HCT116 (cell line): ENCODE results near the gene WASL. TPM values are rescaled to one million over a fixed set of nuclear protein-coding genes. Genes with fewer than 3 reads are reported as not detected.
A peak's percentile ranks its signal among the peaks of the same experiment; 100 is the strongest.

Experiments
- ATAC-seq: fragments of 200-7000 bp; cut with Tn5 transposase; 2 replicates; pipeline ENCODE4 v1.9.1; 2020; ENCODE audit warnings: mild to moderate bottlenecking, moderate library complexity
- BruUV-seq: library from RNA; stranded (reverse); fragments of 400-500 nt; replicated peaks from 2 replicates; lab custom pipeline; 2021; lab: Mats Ljungman, UMichigan
- CTCF ChIA-PET: fragments of 300-600 bp; sonication (Branson Sonifier 250); formaldehyde crosslinking; loops from one replicate; lab custom pipeline; 2021; ENCODE audit warnings: antibody characterized with exemption; lab: Charles Lee
- POLR2A ChIA-PET: fragments of 300-600, 350-600 bp; sonication (Branson Sonifier 250); formaldehyde crosslinking; loops from one replicate; lab custom pipeline; 2021; ENCODE audit warnings: antibody characterized with exemption; lab: Charles Lee
- RAD21 ChIA-PET, 2 experiments: fragments of 300-600 bp; sonication (Branson Sonifier 250); formaldehyde crosslinking; loops; one replicate each; lab custom pipeline; 2023; ENCODE audit warnings: low total read pairs in 2 of 2; ENCODE audit not compliant: uncharacterized antibody in 2 of 2, unreplicated experiment in 2 of 2, low non-redundant PET in 1 of 2; lab: Charles Lee
- DNase-seq: peaks from one replicate; pipeline ENCODE4 v3.0.0-alpha.2; 2010; ENCODE audit warnings: low read depth, low spot score
- H2AFZ ChIP-seq: fragments of 200-600 bp; shearing (Covaris generic), sonication (generic); 2 replicates; pipeline ENCODE4 v1.6.1; 2017; ENCODE audit warnings: low read depth, mixed run types, mixed read lengths, antibody characterized with exemption, low read length; ENCODE audit not compliant: poor library complexity, severe bottlenecking
- H3K27ac ChIP-seq: 2 replicates; pipeline ENCODE4 v1.5.1; 2012; ENCODE audit warnings: low read depth, low read length
- H3K27me3 ChIP-seq: fragments of 200-600 bp; sonication (generic); 2 replicates; pipeline ENCODE4 v1.6.1; 2016; ENCODE audit warnings: mixed run types, low read length, mixed read lengths; ENCODE audit not compliant: insufficient read depth
- H3K36me3 ChIP-seq, 2 experiments: fragments of 200-500 bp in 1 of 2; fragments of 200-600 bp in 1 of 2; sonication (Bioruptor generic) in 1 of 2; sonication (generic) in 1 of 2; 2 replicates each; pipeline versions ENCODE4 v1.5.1 to v1.6.1; 2014 to 2016; ENCODE audit warnings: low read length in 2 of 2, inconsistent platforms in 1 of 2, mixed read lengths in 1 of 2, mixed run types in 1 of 2; ENCODE audit not compliant: insufficient read depth in 2 of 2, control insufficient read depth in 1 of 2
- H3K4me1 ChIP-seq, 2 experiments: fragments of 200-600 bp in 1 of 2; sonication (generic) in 1 of 2; 2 replicates each; pipeline versions ENCODE4 v1.5.1 to v1.6.1; 2012 to 2017; ENCODE audit warnings: low read length in 2 of 2, inconsistent platforms in 1 of 2, mild to moderate bottlenecking in 1 of 2, mixed read lengths in 1 of 2, mixed run types in 1 of 2, moderate library complexity in 1 of 2; ENCODE audit not compliant: insufficient read depth in 2 of 2, control insufficient read depth in 1 of 2
- H3K4me2 ChIP-seq: fragments of 200-600 bp; sonication (generic); 2 replicates; pipeline ENCODE4 v1.6.1; 2017; ENCODE audit warnings: mixed run types, low read length, mixed read lengths
- H3K4me3 ChIP-seq, 2 experiments: fragments of 200-600 bp in 1 of 2; sonication (generic) in 1 of 2; replicated peaks in 1 of 2; 2 replicates each; pipeline ENCODE4 v1.5.1; 2011 to 2016; ENCODE audit warnings: low read length in 2 of 2, control low read depth in 1 of 2, low read depth in 1 of 2, mild to moderate bottlenecking in 1 of 2, mixed read lengths in 1 of 2, mixed run types in 1 of 2
- H3K79me2 ChIP-seq: fragments of 200-600 bp; sonication (generic); 2 replicates; pipeline ENCODE4 v1.6.1; 2017; ENCODE audit warnings: mild to moderate bottlenecking, mixed run types, low read length, moderate library complexity, mixed read lengths; ENCODE audit not compliant: insufficient read depth
- H3K9ac ChIP-seq: fragments of 200-600 bp; sonication (generic); 2 replicates; pipeline ENCODE4 v1.6.1; 2016; ENCODE audit warnings: low read length, mixed read lengths
- H3K9me2 ChIP-seq: fragments of 200-600 bp; sonication (generic), shearing (Covaris generic); 2 replicates; pipeline ENCODE4 v1.6.1; 2017; ENCODE audit warnings: mixed run types, mild to moderate bottlenecking, moderate library complexity; ENCODE audit not compliant: insufficient read depth
- H3K9me3 ChIP-seq, 2 experiments: fragments of 200-500 bp in 1 of 2; fragments of 200-600 bp in 1 of 2; sonication (Bioruptor generic) in 1 of 2; sonication (generic) in 1 of 2; 2 replicates each; pipeline ENCODE4 v1.6.1; 2014 to 2017; ENCODE audit warnings: low read length in 2 of 2, mixed read lengths in 2 of 2, inconsistent platforms in 1 of 2, low read depth in 1 of 2, mild to moderate bottlenecking in 1 of 2, mixed run types in 1 of 2, moderate library complexity in 1 of 2; ENCODE audit not compliant: control insufficient read depth in 1 of 2, insufficient read depth in 1 of 2
- H4K20me1 ChIP-seq: fragments of 200-600 bp; sonication (generic), shearing (Covaris generic); 2 replicates; pipeline ENCODE4 v1.6.1; 2017; ENCODE audit warnings: mixed run types, mild to moderate bottlenecking, moderate library complexity; ENCODE audit not compliant: insufficient read depth
- CBX3 ChIP-seq: IDR thresholded peaks from 2 replicates; pipeline ENCODE4 v1.6.1; 2012; ENCODE audit warnings: low read depth
- CEBPB ChIP-seq: IDR thresholded peaks from 2 replicates; pipeline ENCODE4 v1.6.1; 2012; ENCODE audit warnings: low read depth
- EGR1 ChIP-seq: IDR thresholded peaks from 2 replicates; pipeline ENCODE4 v1.6.1; 2012; ENCODE audit warnings: low read depth
- ELF1 ChIP-seq: IDR thresholded peaks from 2 replicates; pipeline ENCODE4 v1.6.1; 2012; ENCODE audit warnings: low read depth, borderline replicate concordance
- EZH2 ChIP-seq: fragments of 200-600 bp; sonication (generic); IDR thresholded peaks from 2 replicates; pipeline ENCODE4 v1.6.1; 2017; ENCODE audit warnings: antibody characterized with exemption, mixed run types
- EZH2phosphoT487 ChIP-seq: fragments of 200-600 bp; IDR thresholded peaks from 2 replicates; pipeline ENCODE4 v1.6.1; 2018; ENCODE audit warnings: antibody characterized with exemption, borderline replicate concordance
- POLR2A ChIP-seq: IDR thresholded peaks from 2 replicates; pipeline ENCODE4 v1.7.0; 2011; ENCODE audit warnings: borderline replicate concordance; ENCODE audit not compliant: insufficient read depth, insufficient read length; ENCODE audit errors: extremely low read depth
- SP1 ChIP-seq: IDR thresholded peaks from 2 replicates; pipeline ENCODE4 v1.6.1; 2012; ENCODE audit warnings: low read depth
- YY1 ChIP-seq: IDR thresholded peaks from 2 replicates; pipeline ENCODE4 v1.6.1; 2011; ENCODE audit warnings: low read length, low read depth, moderate library complexity, mild to moderate bottlenecking; ENCODE audit not compliant: insufficient replicate concordance; ENCODE audit errors: extremely low read depth
- ZFX ChIP-seq: fragments of 450-650 bp; IDR thresholded peaks from 2 replicates; pipeline ENCODE4 v1.6.1; 2017
- intact Hi-C: fragments of 100-400 bp; cut with micrococcal nuclease; formaldehyde crosslinking; loops from 2 replicates; pipeline ENCODE4 v1.10.0; 2022
- total RNA-seq: library from RNA; stranded (reverse); gene quantifications from one replicate; pipeline ENCODE4 v1.2.1, GENCODE V29; 2021; ENCODE audit not compliant: unreplicated experiment
- TF ChIP-seq, protein P1 (sequence below): IDR thresholded peaks from 2 replicates; pipeline ENCODE4 v1.6.1; 2012
- TF ChIP-seq, protein P2 (sequence below), 3 experiments: fragments of 200-600 bp in 1 of 3; sonication (generic) in 1 of 3; IDR thresholded peaks in 2 of 3; conservative IDR thresholded peaks in 1 of 3; 2 replicates each; pipeline ENCODE4 v1.5.1; 2012 to 2017; ENCODE audit warnings: low read depth in 2 of 3, low read length in 2 of 3, antibody characterized with exemption in 1 of 3, borderline replicate concordance in 1 of 3, control low read depth in 1 of 3, mild to moderate bottlenecking in 1 of 3, mixed read lengths in 1 of 3, mixed run types in 1 of 3, moderate library complexity in 1 of 3; ENCODE audit not compliant: insufficient read depth in 1 of 3
- TF ChIP-seq, protein P3 (sequence below): IDR thresholded peaks from 2 replicates; pipeline ENCODE4 v1.6.1; 2011; ENCODE audit warnings: mild to moderate bottlenecking, low read length, moderate library complexity; ENCODE audit not compliant: insufficient replicate concordance; ENCODE audit errors: extremely low read depth
- TF ChIP-seq, protein P4 (sequence below): IDR thresholded peaks from 2 replicates; pipeline ENCODE4 v1.6.1; 2012

Gene WASL
- total RNA-seq, 1 experiment from 2014 or later, result 26.2 TPM

DNA sequence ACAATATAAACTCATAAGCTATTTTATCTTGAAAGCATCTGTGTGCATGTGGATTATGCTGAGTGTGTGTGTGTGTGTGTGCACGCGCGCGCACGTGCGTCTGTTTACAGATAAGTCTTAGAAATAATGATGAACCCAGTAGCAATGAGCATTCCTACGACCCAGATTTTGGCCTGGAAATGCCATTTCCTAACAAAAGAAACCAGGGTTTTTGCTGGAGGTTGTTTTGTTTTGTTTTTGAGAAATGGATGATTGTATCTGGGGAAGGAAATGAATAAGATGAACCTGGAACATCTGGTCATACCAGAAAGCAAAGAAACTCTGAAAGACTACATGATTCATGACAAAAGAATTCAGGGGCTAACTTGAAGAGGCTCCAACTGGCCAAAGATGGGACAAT lies 115.2 kb downstream of the WASL start:
- H3K9me3 ChIP-seq, result no peaks in the 10 kb centered on the region
- no peak overlapping the region for H3K4me2 ChIP-seq
- POLR2A ChIA-PET, result no interaction called here
- H3K27me3 ChIP-seq, result no peaks in the 10 kb centered on the region
- CTCF ChIA-PET, result interaction anchor here (1.0 kb wide), 1 partner anchor 49 kb away, joined by 3 read pairs; no protein-coding TSS in a partner anchor
- intact Hi-C loops, result loop anchor here (10.0 kb wide), 1 partner anchor 139 kb away; no protein-coding TSS in a partner anchor
- peaks cover 0 to 8% of the 10 kb centered on the region in 2 experiments; a peak in 1 of 4 replicates for H3K4me1 ChIP-seq
- ATAC-seq (no peak), DNase-seq (no peak)
- H3K36me3 ChIP-seq, result no peaks in the 10 kb centered on the region
- BruUV-seq, result no TSS peak
- H3K9me2 ChIP-seq, result no peaks in the 10 kb centered on the region
- no peaks in the 10 kb centered on the region for H4K20me1 ChIP-seq
- no peak overlapping the region for H3K4me3 ChIP-seq
- H2AFZ ChIP-seq, result peak overlapping the region; percentile 31
- H3K79me2 ChIP-seq, result no peaks in the 10 kb centered on the region
- no peak for TF ChIP-seq CEBPB
- TF ChIP-seq, protein P1, sequence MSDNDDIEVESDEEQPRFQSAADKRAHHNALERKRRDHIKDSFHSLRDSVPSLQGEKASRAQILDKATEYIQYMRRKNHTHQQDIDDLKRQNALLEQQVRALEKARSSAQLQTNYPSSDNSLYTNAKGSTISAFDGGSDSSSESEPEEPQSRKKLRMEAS, result no peak
- TF ChIP-seq, protein P2, sequence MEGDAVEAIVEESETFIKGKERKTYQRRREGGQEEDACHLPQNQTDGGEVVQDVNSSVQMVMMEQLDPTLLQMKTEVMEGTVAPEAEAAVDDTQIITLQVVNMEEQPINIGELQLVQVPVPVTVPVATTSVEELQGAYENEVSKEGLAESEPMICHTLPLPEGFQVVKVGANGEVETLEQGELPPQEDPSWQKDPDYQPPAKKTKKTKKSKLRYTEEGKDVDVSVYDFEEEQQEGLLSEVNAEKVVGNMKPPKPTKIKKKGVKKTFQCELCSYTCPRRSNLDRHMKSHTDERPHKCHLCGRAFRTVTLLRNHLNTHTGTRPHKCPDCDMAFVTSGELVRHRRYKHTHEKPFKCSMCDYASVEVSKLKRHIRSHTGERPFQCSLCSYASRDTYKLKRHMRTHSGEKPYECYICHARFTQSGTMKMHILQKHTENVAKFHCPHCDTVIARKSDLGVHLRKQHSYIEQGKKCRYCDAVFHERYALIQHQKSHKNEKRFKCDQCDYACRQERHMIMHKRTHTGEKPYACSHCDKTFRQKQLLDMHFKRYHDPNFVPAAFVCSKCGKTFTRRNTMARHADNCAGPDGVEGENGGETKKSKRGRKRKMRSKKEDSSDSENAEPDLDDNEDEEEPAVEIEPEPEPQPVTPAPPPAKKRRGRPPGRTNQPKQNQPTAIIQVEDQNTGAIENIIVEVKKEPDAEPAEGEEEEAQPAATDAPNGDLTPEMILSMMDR (IDR thresholded peaks at IDR 0.05 in 2 of 3, conservative IDR thresholded peaks at IDR 0.05 in 1 of 3; ENCODE audit: borderline replicate concordance in 1 of 3, insufficient read depth in 1 of 3, low read depth in 2 of 3, low read length in 2 of 3), result no peak
- TF ChIP-seq, protein P3, sequence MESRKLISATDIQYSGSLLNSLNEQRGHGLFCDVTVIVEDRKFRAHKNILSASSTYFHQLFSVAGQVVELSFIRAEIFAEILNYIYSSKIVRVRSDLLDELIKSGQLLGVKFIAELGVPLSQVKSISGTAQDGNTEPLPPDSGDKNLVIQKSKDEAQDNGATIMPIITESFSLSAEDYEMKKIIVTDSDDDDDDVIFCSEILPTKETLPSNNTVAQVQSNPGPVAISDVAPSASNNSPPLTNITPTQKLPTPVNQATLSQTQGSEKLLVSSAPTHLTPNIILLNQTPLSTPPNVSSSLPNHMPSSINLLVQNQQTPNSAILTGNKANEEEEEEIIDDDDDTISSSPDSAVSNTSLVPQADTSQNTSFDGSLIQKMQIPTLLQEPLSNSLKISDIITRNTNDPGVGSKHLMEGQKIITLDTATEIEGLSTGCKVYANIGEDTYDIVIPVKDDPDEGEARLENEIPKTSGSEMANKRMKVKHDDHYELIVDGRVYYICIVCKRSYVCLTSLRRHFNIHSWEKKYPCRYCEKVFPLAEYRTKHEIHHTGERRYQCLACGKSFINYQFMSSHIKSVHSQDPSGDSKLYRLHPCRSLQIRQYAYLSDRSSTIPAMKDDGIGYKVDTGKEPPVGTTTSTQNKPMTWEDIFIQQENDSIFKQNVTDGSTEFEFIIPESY, result no peak
- no peak for TF ChIP-seq CBX3
- no peak for TF ChIP-seq EZH2
- no peak for TF ChIP-seq POLR2A
- TF ChIP-seq SP1, result no peak
- no peak for TF ChIP-seq YY1
- TF ChIP-seq ZFX, result no peak
- TF ChIP-seq EZH2phosphoT487, result no peak
- TF ChIP-seq EGR1, result no peak
- TF ChIP-seq ELF1, result no peak
- TF ChIP-seq, protein P4, sequence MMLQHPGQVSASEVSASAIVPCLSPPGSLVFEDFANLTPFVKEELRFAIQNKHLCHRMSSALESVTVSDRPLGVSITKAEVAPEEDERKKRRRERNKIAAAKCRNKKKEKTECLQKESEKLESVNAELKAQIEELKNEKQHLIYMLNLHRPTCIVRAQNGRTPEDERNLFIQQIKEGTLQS, result no peak
- RAD21 ChIA-PET, result no interaction called here
- H3K27ac ChIP-seq, result no peak overlapping the region
- H3K9ac ChIP-seq, result no peak overlapping the region
